Activated CD4-positive, alpha-beta T cell treated with anti-CD3 and anti-CD28 coated beads, Interleukin-2, amount 10 ng/mL, durations not matched to agents 24 days and 14 days (primary cell): ENCODE measurements around the gene KRTAP12-1. TPM values are rescaled to one million over a fixed set of nuclear protein-coding genes. Genes with fewer than 3 reads are reported as not detected.
"Not testable (repeated sequence)": the region's sequence is repeated elsewhere in the genome, so short reads cannot be mapped to it uniquely, and the experiment has no call there.

ENCODE experiments used
- DNase-seq: peaks from one replicate; pipeline ENCODE4 v3.0.0; 2022
- H3K27ac Mint-ChIP-seq: one replicate; pipeline ENCODE4 v1.8.0; 2022; ENCODE audit warnings: mild to moderate bottlenecking, mixed read lengths
- H3K27me3 Mint-ChIP-seq: one replicate; pipeline ENCODE4 v1.8.0; 2022; ENCODE audit warnings: mixed read lengths
- H3K36me3 Mint-ChIP-seq: one replicate; pipeline ENCODE4 v1.8.0; 2022; ENCODE audit warnings: low read depth, mild to moderate bottlenecking, mixed read lengths
- H3K4me1 Mint-ChIP-seq: one replicate; pipeline ENCODE4 v1.8.0; 2021; ENCODE audit warnings: mixed read lengths
- H3K4me3 Mint-ChIP-seq: one replicate; pipeline ENCODE4 v1.8.0; 2022; ENCODE audit warnings: mild to moderate bottlenecking, moderate library complexity, mixed read lengths
- H3K9me3 Mint-ChIP-seq: one replicate; pipeline ENCODE4 v1.8.0; 2021; ENCODE audit warnings: mixed read lengths
- intact Hi-C: fragments of 100-400 bp; cut with micrococcal nuclease; formaldehyde crosslinking; loops from one replicate; pipeline ENCODE4 v1.15.1; 2023
- total RNA-seq: library from RNA; stranded (reverse); gene quantifications from 2 replicates; pipeline ENCODE4 v1.2.3, GENCODE V29; 2022

Gene KRTAP12-1
- total RNA-seq, 1 donor from 2014 or later = not detected

DNA sequence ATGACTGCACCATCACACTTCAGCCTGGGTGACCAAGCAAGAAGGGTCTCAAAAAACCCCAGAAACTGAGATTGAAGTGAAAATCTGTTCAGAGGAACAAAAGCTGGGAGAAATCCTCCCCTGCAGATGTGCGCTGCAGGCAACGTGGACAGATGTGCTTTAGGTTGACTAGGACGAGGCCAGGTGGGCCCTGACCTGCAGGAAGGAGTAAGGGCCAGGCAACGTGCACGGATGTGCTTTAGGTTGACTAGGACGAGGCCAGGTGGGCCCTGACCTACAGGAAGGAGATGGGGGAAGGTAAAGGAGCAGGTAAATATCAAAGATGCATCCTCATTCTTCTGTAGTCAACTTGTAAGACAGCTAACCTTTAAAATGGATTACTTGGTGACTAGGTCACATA lies 2.5 kb upstream of the KRTAP12-1 start:
- no peaks in the 10 kb centered on the region for H3K36me3 Mint-ChIP-seq
- H3K27me3 Mint-ChIP-seq = peaks cover 18% of the 10 kb centered on the region
- intact Hi-C loops = no loop called here
- no peak for DNase-seq
- H3K27ac Mint-ChIP-seq = no peak overlapping the region
- peaks cover under 1% of the 10 kb centered on the region for H3K9me3 Mint-ChIP-seq
- no peak overlapping the region for H3K4me3 Mint-ChIP-seq
- peaks cover 8% of the 10 kb centered on the region for H3K4me1 Mint-ChIP-seq

DNA sequence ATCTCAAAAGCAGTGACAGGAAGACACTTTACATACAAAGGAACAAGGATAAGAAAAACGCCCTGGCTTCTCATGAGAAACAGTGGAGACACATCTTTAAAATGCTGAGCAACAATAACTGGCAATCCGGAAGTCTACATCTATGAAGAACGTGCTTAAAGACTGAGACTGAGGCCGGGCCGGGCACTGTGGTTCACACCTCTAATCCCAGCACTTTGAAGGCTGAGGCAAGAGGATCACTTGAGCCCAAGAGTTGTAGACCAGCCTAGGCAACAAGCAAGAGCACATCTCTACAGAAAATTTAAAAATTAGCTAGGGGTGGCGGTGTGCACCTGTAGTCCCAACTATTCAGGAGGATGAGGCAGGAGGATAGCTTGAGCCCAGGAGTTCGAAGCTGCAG lies 2.1 kb upstream of the KRTAP12-1 start:
- intact Hi-C loops = no loop called here
- H3K4me1 Mint-ChIP-seq = peaks cover 8% of the 10 kb centered on the region
- H3K27ac Mint-ChIP-seq = no peak overlapping the region
- no peak overlapping the region for H3K4me3 Mint-ChIP-seq
- H3K36me3 Mint-ChIP-seq = no peaks in the 10 kb centered on the region
- no peak for DNase-seq
- H3K9me3 Mint-ChIP-seq = peaks cover 4% of the 10 kb centered on the region
- peaks cover 18% of the 10 kb centered on the region for H3K27me3 Mint-ChIP-seq

DNA sequence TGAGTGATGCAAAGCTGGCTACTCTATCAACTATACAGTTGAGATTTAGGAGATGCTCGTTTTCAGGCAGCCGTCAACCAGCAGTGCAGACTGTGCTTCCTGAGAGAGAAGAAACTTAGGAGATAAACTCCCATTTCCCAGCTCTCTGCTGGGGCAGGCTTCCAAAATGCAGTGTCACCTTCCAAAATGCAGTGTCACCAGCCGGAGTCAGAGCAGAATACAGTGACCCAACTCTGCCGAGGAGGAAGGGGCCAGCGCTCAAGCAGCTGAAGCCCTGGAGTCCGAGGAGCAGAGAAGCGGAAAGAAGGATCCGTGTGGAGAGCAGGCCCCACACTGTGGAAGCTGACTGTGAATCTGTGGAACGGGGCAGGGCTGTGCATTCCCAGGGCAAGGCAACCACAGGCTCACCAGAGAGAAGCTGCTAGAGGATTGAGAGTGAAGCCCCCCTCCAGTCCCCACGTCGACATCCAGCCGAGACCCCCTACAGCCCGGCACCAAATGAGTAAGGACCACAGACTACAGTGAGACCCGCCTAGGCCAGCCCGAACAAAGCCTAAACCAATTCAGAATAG lies 703 bp upstream of the KRTAP12-1 start:
- H3K4me3 Mint-ChIP-seq = no peak overlapping the region
- DNase-seq = no peak
- H3K9me3 Mint-ChIP-seq = peaks cover 4% of the 10 kb centered on the region
- intact Hi-C loops = no loop called here
- peaks cover 8% of the 10 kb centered on the region for H3K4me1 Mint-ChIP-seq
- no peak overlapping the region for H3K27ac Mint-ChIP-seq
- no peaks in the 10 kb centered on the region for H3K36me3 Mint-ChIP-seq
- peaks cover 18% of the 10 kb centered on the region for H3K27me3 Mint-ChIP-seq

DNA sequence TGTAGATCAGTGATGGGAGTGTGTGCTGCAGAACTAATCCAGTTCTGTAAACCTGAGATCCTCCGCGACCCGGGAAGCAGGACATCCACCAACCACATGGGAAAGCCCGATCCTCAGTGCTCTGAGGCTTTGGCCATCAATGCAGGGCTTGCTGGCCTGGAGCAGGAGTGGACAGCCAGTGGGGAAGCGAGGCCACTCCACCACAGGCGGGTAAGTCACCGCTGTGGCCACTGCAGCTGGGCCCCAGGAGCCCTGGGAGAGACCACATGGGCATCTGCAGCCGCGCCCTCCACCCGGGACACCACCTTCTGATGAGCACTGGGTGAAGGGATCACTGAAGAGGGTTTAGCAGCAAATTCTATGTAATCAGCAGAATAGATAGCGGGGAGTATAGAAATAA lies 811 bp downstream of the KRTAP12-1 start:
- peaks cover 4% of the 10 kb centered on the region for H3K4me1 Mint-ChIP-seq

DNA sequence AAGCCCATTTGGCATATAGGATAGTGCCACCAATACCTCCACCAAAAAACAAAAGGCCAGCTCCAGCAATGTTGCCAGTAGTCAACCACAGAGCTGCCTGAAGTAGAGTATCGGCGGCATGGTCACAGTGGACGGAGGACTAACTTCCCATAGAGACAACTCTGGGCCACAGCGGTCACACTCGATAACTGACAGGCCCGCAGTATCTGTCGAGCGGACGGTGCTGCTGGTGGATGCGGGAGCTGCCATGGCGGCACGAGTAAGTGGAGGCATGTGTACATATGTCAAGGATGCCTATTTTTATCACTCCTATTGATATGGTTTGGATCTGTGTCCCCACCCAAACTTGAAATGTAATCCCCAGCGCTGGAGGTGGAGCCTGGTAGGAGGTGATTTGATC lies 4.1 kb downstream of the KRTAP12-1 start:
- H3K4me1 Mint-ChIP-seq = no peaks in the 10 kb centered on the region
- H3K4me3 Mint-ChIP-seq = no peak overlapping the region
- H3K27me3 Mint-ChIP-seq = peaks cover 28% of the 10 kb centered on the region
- intact Hi-C loops = no loop called here
- DNase-seq = peak; percentile 34
- peaks cover 5% of the 10 kb centered on the region for H3K36me3 Mint-ChIP-seq
- H3K27ac Mint-ChIP-seq = no peak overlapping the region
- peaks cover 26% of the 10 kb centered on the region for H3K9me3 Mint-ChIP-seq

More for the DNA sequence above, 811 bp downstream of the KRTAP12-1 start:
- intact Hi-C loops = no loop called here
- Mint-ChIP-seq H3K4me3 (no peak overlapping the region), H3K27ac (no peak overlapping the region), H3K9me3 (peaks cover 9% of the 10 kb centered on the region), H3K36me3 (no peaks in the 10 kb centered on the region), H3K27me3 (peaks cover 23% of the 10 kb centered on the region)
- no peak for DNase-seq

DNA sequence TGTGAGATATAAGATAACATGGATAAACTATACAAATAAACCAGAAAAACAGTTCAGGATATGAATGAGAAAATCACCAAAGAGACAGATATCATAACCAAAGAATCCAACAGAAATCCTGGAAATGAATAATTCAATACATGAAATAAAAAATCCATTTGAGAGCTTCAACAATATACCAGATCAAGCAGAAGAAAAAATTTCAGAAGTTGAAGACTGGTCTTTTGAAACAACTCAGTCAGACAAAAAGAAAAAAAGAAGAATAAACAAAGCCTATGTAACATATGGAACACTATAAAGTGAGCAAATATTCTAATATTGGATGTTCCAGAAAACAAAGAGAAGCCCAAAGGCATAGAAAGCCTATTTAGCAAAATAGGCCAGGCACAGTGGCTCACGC lies 10.1 kb downstream of the KRTAP12-1 start:
- intact Hi-C loops = no loop called here
- Mint-ChIP-seq H3K27me3 (peaks cover 15% of the 10 kb centered on the region), H3K4me1 (no peaks in the 10 kb centered on the region), H3K4me3 (no peak overlapping the region), H3K9me3 (peaks cover 35% of the 10 kb centered on the region), H3K36me3 (peaks cover 10% of the 10 kb centered on the region), H3K27ac (no peak overlapping the region)
- DNase-seq = no peak

DNA sequence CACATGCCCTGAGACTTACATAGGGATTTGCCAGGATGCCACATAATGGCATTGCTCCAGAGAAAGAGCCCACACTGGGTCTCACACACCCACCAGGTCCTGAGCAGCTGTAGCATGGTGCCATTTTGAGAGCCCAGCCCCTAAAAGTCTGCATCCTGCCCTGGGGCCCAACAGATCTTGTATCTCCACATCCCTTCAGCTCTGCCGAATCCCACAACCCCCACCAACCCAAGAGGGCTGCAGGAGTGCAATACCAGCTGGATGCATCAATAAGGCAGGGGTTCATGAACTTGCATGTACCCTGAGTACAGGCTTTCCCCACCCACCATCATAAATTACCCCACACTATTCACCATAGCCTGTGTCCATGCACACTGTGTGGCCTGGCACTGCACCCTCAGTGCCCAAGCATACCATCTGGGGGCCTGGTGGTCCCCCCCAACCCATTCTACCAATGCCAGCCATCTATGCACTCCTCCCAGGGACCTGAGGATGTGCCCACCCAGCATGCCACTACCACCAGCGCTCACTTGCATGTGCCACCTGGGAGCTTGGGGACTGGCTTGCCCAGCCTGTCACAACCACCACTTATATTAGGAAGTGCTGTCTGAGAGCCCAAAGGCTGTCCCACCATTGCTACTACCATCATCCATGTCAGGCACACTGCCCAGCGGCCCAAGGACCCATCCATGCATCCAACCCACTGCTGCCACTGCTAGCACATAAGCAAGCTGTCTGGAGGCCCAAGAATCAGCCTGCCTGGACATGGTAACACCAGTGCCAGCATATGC lies 11.1 kb downstream of the KRTAP12-1 start:
- peak; percentile 43 for DNase-seq
- Mint-ChIP-seq H3K9me3 (peaks cover 30% of the 10 kb centered on the region), H3K4me1 (no peaks in the 10 kb centered on the region), H3K4me3 (no peak overlapping the region), H3K36me3 (peaks cover 10% of the 10 kb centered on the region), H3K27ac (no peak overlapping the region), H3K27me3 (peaks cover 13% of the 10 kb centered on the region)
- intact Hi-C loops = no loop called here

DNA sequence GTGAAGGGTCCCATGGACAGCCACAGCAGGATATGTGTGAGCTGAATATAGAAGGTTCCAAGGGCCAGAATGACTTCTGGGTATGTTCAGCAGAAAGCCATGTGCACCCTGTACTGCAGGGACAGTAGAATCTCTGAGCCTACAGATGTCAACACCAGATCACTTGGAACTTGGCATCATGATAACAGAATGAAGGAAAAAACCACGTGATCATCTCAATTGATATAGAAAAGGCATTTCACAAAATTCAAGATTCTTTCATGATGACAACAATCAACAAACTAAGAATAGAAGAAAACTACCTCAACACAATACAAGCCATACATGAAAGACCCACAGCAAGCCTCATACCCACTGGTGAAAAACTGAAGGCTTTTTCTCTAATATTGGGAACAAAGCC lies 14.4 kb downstream of the KRTAP12-1 start:
- no peaks in the 10 kb centered on the region for H3K4me1 Mint-ChIP-seq
- no peak overlapping the region for H3K27ac Mint-ChIP-seq
- H3K4me3 Mint-ChIP-seq = no peak overlapping the region
- H3K36me3 Mint-ChIP-seq = peaks cover 3% of the 10 kb centered on the region
- intact Hi-C loops = no loop called here
- H3K9me3 Mint-ChIP-seq = peaks cover 21% of the 10 kb centered on the region
- H3K27me3 Mint-ChIP-seq = peaks cover 13% of the 10 kb centered on the region
- DNase-seq = no peak

DNA sequence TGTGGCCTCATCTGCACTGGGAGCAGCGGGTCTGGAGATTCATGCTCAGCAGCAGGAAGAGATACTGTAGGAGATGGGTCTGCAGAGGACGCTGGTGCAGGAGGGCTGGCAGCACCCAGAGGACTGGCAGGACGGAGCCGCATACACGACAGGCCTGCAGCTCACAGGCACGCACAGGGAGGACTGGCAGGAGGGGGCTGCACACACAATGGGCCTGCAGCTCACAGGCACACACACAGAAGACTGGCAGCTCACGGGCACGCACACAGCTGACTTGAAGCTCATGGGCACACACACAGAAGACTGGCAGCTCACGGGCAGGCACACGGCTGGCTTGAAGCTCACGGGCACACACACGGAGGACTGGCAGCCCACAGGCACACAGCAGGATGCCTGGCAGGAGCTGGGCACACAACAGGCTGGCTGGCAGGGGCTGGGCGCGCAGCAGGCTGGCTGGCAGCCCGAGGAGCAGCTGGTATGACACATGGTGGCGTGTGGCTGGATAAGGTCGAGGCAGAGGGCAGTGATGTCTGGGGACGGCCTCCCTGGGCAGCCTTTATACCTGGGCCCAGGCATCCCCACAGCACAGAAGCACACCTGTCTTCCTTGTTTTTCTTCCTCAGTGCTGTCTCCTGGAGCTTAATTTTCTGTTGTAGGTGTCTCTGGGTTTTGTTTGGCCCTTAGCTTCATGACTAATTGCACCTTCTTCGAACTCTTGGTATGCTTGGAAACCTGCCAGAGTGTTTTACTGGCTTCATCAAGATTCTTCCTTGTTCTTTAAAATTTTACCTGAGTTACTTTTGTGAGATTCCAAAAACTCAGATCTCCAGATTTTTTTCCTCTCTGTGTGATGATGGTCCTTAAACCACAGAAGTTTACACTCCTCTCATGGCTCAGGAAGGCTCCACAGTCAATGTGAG lies 15.3 kb downstream of the KRTAP12-1 start, which contains the start of gene KRTAP12-2:
TSS of gene KRTAP12-2 (minus strand) at position 527 of the 920 bp plus-strand sequence. CDS start at position 486, 41 bp downstream.
- H3K36me3 Mint-ChIP-seq = peaks cover 4% of the 10 kb centered on the region
- intact Hi-C loops = no loop called here
- H3K9me3 Mint-ChIP-seq = peaks cover 27% of the 10 kb centered on the region
- H3K4me3 Mint-ChIP-seq = no peak within 1 kb of the TSS
- DNase-seq = no peak
- H3K4me1 Mint-ChIP-seq = no peaks in the 10 kb centered on the region
- no peak within 1 kb of the TSS for H3K27ac Mint-ChIP-seq
- peaks cover 20% of the 10 kb centered on the region for H3K27me3 Mint-ChIP-seq

DNA sequence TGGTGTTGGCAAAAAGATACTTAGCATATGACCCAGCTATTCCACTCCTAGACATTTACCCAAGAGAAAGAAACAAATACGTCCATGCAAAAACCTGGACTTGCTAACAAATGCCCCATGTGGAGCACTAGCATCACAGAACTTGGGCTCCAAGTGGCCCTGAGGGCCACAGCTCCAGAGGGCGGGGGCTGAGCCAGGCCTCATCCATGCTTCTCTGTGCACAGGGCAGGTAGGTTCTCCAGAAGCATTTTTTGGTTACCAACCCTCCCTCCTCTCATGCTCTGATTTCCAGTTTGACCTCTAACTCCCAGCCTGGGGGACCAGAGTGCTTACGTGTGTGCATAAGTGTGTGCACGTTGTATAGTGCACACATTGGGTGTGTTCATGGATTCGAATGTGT lies 17.3 kb downstream of the KRTAP12-1 start:
- H3K27ac Mint-ChIP-seq = no peak overlapping the region
- no peaks in the 10 kb centered on the region for H3K4me1 Mint-ChIP-seq
- H3K4me3 Mint-ChIP-seq = no peak overlapping the region
- H3K9me3 Mint-ChIP-seq = peaks cover 28% of the 10 kb centered on the region
- DNase-seq = no peak
- intact Hi-C loops = no loop called here
- peaks cover 20% of the 10 kb centered on the region for H3K27me3 Mint-ChIP-seq
- peaks cover 4% of the 10 kb centered on the region for H3K36me3 Mint-ChIP-seq

DNA sequence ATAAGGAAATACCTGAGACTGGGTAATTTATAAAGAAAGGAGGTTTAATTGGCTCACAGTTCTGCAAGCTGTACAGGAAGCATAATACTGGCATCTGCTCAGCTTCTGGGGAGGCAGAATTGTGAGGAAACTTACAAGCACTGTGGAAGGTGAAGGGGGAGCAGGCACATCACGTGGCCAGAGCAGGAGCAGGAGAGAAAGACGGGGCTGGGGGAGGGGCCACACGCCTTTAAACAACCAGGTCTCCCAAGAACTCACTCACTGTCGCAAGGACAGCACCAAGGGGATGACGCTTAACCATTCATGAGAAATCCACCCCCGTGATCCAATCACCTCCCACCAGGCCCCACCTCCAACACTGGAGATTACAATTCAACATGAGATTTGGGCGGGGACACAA lies 20.4 kb downstream of the KRTAP12-1 start:
- H3K36me3 Mint-ChIP-seq = peaks cover 26% of the 10 kb centered on the region
- H3K4me3 Mint-ChIP-seq, DNase-seq, intact Hi-C loops, H3K27ac Mint-ChIP-seq: not testable (repeated sequence)
- peaks cover 47% of the 10 kb centered on the region for H3K9me3 Mint-ChIP-seq
- H3K4me1 Mint-ChIP-seq = peaks cover 30% of the 10 kb centered on the region
- peaks cover 15% of the 10 kb centered on the region for H3K27me3 Mint-ChIP-seq

DNA sequence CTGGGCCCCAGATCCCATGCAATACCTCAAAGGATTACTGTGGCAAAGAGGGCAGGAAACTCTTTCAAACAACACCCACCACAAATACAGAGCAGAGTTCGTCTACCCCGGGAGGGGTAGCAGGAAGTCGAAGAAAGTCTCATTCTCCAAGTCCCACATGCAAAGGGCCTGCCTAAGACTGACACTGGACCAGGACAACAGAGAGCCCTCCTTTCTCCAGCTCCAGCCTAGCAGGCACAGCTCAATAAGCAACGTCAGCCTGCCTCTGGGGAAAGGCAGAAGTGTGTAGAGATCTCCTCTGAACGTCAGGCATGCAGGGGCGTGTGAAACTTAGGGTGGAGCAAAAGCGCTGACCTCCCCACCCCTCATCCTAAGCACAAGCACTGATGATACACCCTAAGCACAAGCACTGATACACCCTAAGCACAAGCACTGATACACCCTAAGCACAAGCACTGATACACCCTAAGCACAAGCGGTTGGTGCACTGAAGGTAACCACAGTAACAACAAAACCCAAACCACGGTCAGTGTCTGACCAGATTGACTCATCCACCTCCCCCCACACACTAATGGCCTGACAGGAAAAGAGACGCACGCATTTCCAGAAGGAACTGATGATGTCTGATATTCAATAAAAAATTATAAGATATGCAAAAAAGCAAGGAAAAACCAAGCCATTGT lies 22.9 kb downstream of the KRTAP12-1 start:
- peak; percentile 72 for DNase-seq
- H3K36me3 Mint-ChIP-seq = peaks cover 40% of the 10 kb centered on the region
- H3K9me3 Mint-ChIP-seq = peaks cover 48% of the 10 kb centered on the region
- H3K27me3 Mint-ChIP-seq = peaks cover 6% of the 10 kb centered on the region
- peak overlapping the region; percentile 56 for H3K4me3 Mint-ChIP-seq
- peak overlapping the region; percentile 91 for H3K27ac Mint-ChIP-seq
- intact Hi-C loops = loop anchor here (10.0 kb wide), 1 partner anchor 266 kb away; the partner anchor contains the start of gene ITGB2
- H3K4me1 Mint-ChIP-seq = peaks cover 39% of the 10 kb centered on the region

DNA sequence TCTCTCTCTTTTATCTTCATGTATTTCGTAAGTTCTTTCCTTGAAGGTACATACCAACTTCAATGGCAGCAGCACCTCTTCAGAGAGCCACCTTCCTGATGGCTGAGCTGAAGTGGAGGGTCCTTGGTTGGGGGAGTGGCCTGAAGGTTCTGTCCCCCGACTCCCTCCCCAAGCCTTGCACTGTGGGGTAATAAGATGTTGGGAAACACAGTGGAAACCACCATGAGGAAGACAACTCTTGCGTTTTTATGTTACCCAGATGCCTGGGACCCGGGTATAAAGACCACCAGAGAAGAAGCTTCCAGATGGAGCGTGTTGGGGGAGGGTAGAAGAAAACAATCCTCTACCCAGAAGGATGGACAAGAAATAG lies 23.4 kb downstream of the KRTAP12-1 start:
- peak; percentile 61 for DNase-seq
- peaks cover 44% of the 10 kb centered on the region for H3K36me3 Mint-ChIP-seq
- H3K4me3 Mint-ChIP-seq = peak overlapping the region; percentile 56
- H3K9me3 Mint-ChIP-seq = peaks cover 43% of the 10 kb centered on the region
- H3K27me3 Mint-ChIP-seq = peaks cover 6% of the 10 kb centered on the region
- peaks cover 44% of the 10 kb centered on the region for H3K4me1 Mint-ChIP-seq
- H3K27ac Mint-ChIP-seq = peak overlapping the region; percentile 91
- intact Hi-C loops = loop anchor here (10.0 kb wide), 1 partner anchor 266 kb away; the partner anchor contains the start of gene ITGB2
